ENCODE results near the gene SEPTIN6.

SEPTIN6 gene

DNA sequence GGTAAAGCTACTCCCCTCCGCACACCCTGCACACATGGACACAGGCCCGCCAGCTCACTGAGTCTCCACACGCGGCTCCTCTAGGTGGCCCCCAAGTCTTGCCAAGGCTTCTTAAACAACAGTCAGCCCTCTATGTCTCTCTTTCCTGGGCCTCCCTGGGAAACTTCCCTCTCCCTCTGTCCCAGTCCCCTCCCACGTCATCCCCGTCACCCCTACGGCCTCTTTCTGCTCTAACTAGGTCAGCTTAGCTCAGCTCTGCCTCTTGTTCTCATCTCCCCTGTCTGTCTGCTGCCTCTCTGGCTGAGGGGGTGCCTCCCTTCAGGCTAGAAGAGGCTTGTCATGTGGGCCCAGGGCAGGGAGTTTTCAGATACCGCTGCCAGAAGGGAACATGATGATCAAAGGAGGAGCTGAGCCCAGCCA is 38.8 kb downstream of the SEPTIN6 start:
- intact Hi-C loops (cut with micrococcal nuclease) = no loop called here
- Mint-ChIP-seq H3K36me3 (ENCODE audit: low read depth) (peaks cover 74% of the 10 kb centered on the region), H3K27ac (peak overlapping the region; percentile 38), H3K9me3 (no peaks in the 10 kb centered on the region), H3K27me3 (no peaks in the 10 kb centered on the region), H3K4me3 (no peak overlapping the region), H3K4me1 (ENCODE audit: low read depth) (peaks cover 13% of the 10 kb centered on the region)

DNA sequence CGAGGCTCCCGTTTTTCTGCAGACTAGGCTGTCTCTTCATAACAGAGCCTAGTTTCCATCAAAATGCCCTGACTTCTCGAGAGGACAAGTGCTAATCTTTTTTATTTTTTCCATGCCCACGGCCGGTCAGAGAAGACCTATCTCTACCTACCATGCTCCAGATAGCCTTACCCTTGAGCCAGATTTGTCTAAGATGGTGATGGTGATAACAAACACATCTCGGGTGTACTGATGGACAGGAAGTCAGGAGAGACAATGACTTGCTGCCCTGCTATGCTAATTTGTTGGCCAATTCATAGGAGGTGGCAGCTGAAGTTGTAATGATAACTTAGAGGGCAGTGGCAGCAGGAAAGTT is 44.6 kb downstream of the SEPTIN6 start:
- Mint-ChIP-seq H3K4me1 (ENCODE audit: low read depth) (peaks cover 2% of the 10 kb centered on the region), H3K36me3 (ENCODE audit: low read depth) (peaks cover 72% of the 10 kb centered on the region), H3K9me3 (no peaks in the 10 kb centered on the region), H3K27ac (no peak overlapping the region), H3K4me3 (no peak overlapping the region), H3K27me3 (no peaks in the 10 kb centered on the region)
- intact Hi-C loops (cut with micrococcal nuclease) = no loop called here

DNA sequence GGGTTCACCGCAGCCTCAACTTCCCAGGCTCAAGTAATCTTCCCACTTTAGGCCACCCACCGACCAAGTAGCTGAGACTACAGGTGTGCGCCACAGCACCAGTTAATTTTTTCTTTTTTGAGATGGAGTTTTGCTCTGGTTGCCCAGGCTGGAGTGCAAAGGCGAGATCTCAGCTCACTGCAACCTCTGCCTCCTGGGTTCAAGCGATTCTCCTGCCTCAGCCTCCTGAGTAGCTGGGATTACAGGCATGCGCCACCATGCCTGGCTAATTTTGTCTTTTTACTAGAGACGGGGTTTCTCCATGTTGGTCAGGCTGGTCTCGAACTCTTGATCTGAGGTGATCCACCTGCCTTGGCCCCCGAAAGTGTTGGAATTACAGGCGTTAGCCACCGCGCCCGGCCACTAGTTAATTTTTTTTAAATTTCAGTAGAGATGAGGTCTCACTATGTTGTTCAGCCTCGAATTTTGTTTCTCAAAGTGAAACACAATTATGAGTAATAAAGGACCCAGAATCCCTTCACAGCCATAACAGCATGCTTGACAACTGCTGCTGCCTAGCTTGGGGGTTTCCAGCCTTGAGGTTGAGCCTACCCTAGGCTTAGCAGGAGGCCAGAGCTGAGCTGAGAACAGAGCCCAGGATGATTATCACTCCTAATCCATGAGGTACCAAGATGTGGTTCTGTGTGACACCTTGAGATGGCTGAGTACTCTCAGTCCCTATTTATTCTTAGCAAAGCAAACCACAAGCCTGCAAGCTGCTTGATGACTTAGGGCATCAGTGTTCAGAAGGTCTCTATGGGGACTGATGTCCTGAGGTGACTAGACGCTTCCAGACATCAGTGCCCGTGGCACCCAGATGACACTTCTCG is 45.2 kb downstream of the SEPTIN6 start:
- no peak overlapping the region for H3K27ac Mint-ChIP-seq
- H3K4me1 Mint-ChIP-seq (ENCODE audit: low read depth) = peaks cover 8% of the 10 kb centered on the region
- H3K4me3 Mint-ChIP-seq = no peak overlapping the region
- intact Hi-C loops (cut with micrococcal nuclease) = no loop called here
- peaks cover 72% of the 10 kb centered on the region for H3K36me3 Mint-ChIP-seq (ENCODE audit: low read depth)
- H3K9me3 Mint-ChIP-seq = no peaks in the 10 kb centered on the region
- H3K27me3 Mint-ChIP-seq = no peaks in the 10 kb centered on the region

DNA sequence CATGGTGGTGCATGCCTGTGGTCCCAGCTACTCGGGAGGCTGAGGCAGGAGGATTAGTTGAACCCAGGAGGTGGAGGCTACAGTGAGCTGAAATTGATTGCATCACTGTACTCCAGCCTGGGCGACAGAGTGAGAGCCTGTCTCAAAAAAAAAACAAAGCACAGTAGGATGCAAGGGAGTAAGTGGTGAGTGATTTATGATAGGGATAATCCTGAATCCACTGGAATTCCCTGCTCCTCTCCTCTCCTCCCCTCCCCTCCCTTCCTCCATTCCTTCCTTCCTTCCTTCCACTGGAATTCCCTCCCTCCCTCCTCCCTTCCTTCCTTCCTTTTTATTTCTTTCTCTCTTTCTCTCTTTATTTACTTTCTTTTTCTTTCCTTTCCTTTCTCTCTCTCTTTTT is 45.9 kb downstream of the SEPTIN6 start:
- peaks cover 68% of the 10 kb centered on the region for H3K36me3 Mint-ChIP-seq (ENCODE audit: low read depth)
- intact Hi-C loops (cut with micrococcal nuclease) = no loop called here
- H3K27ac Mint-ChIP-seq = no peak overlapping the region
- H3K4me1 Mint-ChIP-seq (ENCODE audit: low read depth) = peaks cover 12% of the 10 kb centered on the region
- no peaks in the 10 kb centered on the region for H3K9me3 Mint-ChIP-seq
- no peaks in the 10 kb centered on the region for H3K27me3 Mint-ChIP-seq
- no peak overlapping the region for H3K4me3 Mint-ChIP-seq

DNA sequence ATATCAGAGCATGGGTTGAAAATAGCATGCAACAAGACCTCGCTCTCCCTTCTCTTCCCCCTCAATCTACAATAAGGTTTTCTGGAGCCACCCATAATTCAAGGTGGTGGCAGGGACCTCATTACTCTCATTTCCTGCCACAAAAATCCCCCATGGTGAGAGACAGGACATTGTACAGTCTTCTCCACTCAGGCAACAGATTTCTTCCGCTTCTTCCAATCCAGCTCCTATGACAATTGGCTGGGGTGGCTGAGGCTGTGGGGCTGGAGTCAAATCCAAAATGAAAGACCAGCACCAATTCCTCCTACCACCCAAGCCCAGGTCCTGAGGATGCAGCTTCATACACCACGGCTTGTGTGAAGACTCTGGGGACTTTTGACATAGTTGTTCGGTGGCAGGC is 46.5 kb downstream of the SEPTIN6 start:
- Mint-ChIP-seq H3K27me3 (no peaks in the 10 kb centered on the region), H3K27ac (no peak overlapping the region), H3K4me3 (no peak overlapping the region), H3K4me1 (ENCODE audit: low read depth) (peaks cover 18% of the 10 kb centered on the region), H3K36me3 (ENCODE audit: low read depth) (peaks cover 65% of the 10 kb centered on the region), H3K9me3 (no peaks in the 10 kb centered on the region)
- intact Hi-C loops (cut with micrococcal nuclease) = no loop called here

DNA sequence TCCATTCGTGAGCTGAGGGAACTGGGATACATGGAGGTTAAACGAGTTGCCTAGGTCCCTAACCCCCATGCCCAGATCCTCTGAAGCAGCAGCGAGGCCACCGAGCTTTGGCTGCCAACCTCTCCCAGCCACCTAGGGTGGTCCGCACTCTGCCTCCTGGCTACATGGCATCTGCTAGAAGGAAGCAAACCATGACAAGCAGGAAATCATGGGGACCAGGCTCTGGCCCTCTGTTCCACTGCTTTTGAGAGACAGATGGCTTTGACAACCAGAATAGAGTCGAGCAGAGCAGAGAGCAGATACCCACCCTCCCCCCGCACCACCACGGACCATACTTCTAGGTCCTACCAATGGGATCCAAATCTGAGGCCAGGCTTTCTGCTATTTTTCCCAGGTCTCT is 49.3 kb downstream of the SEPTIN6 start:
- intact Hi-C loops (cut with micrococcal nuclease) = no loop called here
- Mint-ChIP-seq H3K4me1 (ENCODE audit: low read depth) (peaks cover 41% of the 10 kb centered on the region), H3K9me3 (no peaks in the 10 kb centered on the region), H3K4me3 (no peak overlapping the region), H3K27me3 (no peaks in the 10 kb centered on the region), H3K36me3 (ENCODE audit: low read depth) (peaks cover 65% of the 10 kb centered on the region), H3K27ac (no peak overlapping the region)
